Fibroblast of pulmonary artery (primary cell): ENCODE results near the gene GABRG1.

Source experiments
- DNase-seq: peaks from one replicate; pipeline ENCODE4 v3.0.0-alpha.2; 2010; ENCODE audit warnings: low read depth
- H3K4me3 ChIP-seq: replicated peaks from 2 replicates; pipeline ENCODE4 v1.5.1; 2011; ENCODE audit warnings: low read depth, mild to moderate bottlenecking, control low read depth, low read length, moderate library complexity
- CTCF ChIP-seq: IDR thresholded peaks from 2 replicates; pipeline ENCODE4 v1.5.1; 2011; ENCODE audit warnings: mild to moderate bottlenecking, control low read depth, low read length, inconsistent platforms; ENCODE audit errors: missing control alignments

Gene GABRG1

DNA sequence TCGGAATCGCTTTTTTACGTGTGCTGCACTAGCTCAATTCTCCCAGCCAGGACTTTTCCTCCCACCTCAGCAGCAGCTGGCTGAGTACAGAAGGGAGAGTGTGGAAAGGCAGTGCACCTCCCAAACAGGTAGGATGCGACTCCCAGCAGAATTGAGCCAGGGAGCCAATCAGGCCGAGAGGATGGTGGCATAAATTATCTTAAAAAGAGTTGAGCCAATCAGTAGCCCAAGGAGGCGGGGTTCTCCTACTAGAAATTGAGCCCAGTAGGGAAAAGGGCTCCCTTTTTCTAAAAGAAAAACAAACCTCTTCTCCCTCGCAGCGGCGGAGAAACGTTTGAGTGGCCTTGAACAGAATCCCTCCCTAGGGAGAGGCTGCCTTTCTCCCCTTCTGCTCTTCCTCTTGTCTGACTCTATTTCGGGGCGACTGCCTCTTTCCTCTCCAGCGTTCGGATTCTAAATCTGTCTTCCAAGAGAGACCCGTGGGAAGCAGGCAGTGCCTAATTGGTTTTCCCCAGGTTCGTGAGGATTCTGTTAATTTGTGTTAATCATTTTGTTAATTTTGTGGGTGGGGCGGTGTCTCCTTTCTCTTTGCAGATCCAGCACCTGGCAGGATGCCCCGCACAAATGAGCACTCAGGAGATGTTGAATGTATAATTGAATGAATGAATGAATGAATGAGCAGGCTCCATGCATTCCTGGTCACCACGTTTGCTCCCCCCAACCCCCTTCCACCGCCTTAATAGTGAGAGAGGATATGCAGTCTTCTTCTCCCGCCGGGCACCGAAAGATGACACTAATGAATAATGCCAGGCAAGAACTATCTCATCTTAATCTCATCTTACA lies at the start of gene GABRG1:
Gene GABRG1 (minus strand): TSS at position 142 of the 843 bp plus-strand sequence. CDS start 141 bp downstream, at position 1.
- H3K4me3 ChIP-seq = no peak within 1 kb of the TSS
- no peak for DNase-seq
- no peak for TF ChIP-seq CTCF

DNA sequence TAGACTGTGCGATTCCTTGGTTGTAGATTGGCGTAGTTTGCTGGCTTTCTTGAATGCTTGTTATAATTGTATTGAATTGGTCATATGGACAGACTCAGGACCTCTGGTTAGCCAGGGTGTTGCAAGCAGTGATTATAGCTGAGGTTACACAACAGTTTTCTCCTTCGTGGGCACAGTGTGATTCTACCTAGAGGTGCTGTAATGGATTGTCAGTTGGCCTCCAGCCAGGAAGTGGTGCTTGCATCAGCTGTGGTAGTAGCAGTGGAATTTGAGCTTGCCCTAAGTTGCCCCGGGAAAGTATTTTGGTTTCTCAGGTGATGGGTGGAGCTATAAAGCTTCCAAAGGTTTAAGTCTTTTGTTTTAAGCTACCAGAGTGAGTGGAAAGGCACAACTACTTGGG lies 23.1 kb upstream of the GABRG1 start:
- DNase-seq = no peak
- no peak for TF ChIP-seq CTCF
- H3K4me3 ChIP-seq = no peak overlapping the region

DNA sequence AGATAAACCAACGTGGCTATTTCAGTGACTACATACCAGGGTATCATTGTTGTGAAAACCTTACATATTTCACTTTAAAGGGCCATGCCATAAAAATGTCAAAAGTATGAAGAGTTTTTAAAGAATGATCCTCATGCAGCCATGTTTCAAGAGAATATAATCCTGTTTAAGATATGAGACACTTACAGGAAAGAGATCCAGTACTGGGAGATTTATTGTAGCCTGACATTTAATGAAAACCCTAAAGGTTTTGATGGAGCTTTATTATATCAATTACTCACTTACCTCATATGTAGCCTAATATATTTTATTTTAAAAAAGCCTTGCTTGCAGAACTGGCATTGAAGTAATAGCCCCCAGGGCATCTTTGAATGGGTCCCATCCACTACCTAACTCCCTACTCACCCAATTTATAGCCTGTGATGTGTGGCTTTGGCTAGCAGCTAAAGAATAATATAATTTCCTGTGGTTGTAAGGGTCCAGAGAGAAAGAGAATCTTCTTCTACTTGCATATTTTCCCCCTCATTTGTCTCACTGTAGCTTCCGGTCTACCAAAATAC lies 7.7 kb upstream of the GABRG1 start:
- no peak overlapping the region for H3K4me3 ChIP-seq
- no peak for TF ChIP-seq CTCF
- DNase-seq = no peak

GRCh38 chr4:46124773-46125413 lies 1.0 kb upstream of the GABRG1 start:
- TF ChIP-seq CTCF = no peak
- no peak for DNase-seq
- no peak overlapping the region for H3K4me3 ChIP-seq

DNA sequence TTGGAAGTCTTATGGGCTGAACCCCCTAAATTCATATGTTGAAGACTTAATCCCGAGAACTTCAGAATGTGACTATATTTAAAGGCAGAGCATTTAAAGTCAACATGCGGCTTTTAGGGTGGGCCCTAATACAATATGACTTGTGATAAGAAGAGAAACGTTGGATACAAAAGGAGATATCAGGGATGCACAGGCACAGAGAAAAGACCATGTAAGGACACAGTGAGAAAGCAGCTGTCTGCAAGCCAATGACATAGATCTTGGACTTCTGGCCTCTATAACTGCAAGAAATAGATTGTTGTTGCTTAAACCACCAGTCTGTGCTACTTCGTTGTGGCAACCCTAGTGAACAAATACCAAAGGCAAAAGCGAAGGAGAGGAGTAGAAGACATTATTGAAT lies 42.2 kb downstream of the GABRG1 start:
- no peak for DNase-seq
- no peak for TF ChIP-seq CTCF
- no peak overlapping the region for H3K4me3 ChIP-seq

- no peak overlapping the region for H3K4me3 ChIP-seq
- no peak for TF ChIP-seq CTCF
- no peak for DNase-seq
These were observed 42.6 kb downstream of the GABRG1 start for GRCh38 chr4:46081248-46081647.

DNA sequence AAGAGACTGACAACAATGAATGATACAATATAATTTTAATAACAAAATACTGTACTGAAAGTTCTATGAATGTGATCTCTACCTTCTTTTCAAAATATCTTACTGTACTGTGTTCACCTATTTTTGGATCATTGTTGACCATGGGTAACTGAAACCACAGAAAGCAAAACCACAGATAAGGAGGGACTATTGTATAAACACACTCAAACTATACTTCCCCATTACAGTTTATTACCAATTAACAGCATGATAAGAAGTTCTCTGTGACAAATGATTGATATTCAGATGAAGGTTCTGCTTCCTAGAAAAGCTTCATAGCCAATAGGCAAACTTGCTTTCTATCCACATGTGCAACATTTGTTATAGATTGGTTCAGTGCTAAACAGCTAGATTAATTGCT lies 50.1 kb downstream of the GABRG1 start:
- TF ChIP-seq CTCF = no peak
- DNase-seq = no peak
- no peak overlapping the region for H3K4me3 ChIP-seq
